Fibroblast of pulmonary artery (primary cell): Measurements from ENCODE around the gene PTGDS.
"Not testable (repeated sequence)": the region's sequence is repeated elsewhere in the genome, so short reads cannot be mapped to it uniquely, and the experiment has no call there.

Source experiments
- DNase-seq: peaks from one replicate; pipeline ENCODE4 v3.0.0-alpha.2; 2010; ENCODE audit warnings: low read depth
- H3K4me3 ChIP-seq: replicated peaks from 2 replicates; pipeline ENCODE4 v1.5.1; 2011; ENCODE audit warnings: low read depth, mild to moderate bottlenecking, control low read depth, low read length, moderate library complexity
- TF ChIP-seq, protein P1 (sequence below): IDR thresholded peaks from 2 replicates; pipeline ENCODE4 v1.5.1; 2011; ENCODE audit warnings: mild to moderate bottlenecking, control low read depth, low read length, inconsistent platforms; ENCODE audit errors: missing control alignments

The PTGDS gene

GRCh38 chr9:136997371-136997770, 20.1 kb downstream of the PTGDS start:
- no peak for DNase-seq
- TF ChIP-seq, protein P1, sequence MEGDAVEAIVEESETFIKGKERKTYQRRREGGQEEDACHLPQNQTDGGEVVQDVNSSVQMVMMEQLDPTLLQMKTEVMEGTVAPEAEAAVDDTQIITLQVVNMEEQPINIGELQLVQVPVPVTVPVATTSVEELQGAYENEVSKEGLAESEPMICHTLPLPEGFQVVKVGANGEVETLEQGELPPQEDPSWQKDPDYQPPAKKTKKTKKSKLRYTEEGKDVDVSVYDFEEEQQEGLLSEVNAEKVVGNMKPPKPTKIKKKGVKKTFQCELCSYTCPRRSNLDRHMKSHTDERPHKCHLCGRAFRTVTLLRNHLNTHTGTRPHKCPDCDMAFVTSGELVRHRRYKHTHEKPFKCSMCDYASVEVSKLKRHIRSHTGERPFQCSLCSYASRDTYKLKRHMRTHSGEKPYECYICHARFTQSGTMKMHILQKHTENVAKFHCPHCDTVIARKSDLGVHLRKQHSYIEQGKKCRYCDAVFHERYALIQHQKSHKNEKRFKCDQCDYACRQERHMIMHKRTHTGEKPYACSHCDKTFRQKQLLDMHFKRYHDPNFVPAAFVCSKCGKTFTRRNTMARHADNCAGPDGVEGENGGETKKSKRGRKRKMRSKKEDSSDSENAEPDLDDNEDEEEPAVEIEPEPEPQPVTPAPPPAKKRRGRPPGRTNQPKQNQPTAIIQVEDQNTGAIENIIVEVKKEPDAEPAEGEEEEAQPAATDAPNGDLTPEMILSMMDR = no peak
- no peak overlapping the region for H3K4me3 ChIP-seq

DNA sequence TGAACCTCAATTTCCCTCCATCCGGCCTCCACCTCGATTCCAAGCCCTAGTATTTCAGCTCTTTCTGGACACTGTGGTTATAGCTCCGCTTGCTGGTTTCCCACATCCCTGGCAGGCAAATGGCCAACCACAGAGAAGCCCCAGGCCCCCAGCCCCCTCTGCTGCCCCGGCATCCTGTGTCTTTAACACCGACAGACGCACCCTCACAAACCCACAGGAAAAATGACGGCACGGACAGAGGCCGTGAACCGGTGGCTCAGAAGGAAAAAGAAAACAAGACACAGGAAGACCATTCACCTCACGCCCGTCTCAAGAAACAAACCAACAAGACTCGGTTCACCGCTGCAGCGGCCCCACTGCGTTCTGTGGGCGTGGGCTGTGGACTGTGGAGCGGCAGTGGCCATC, 20.5 kb downstream of the PTGDS start:
- TF ChIP-seq, protein P1 = no peak
- no peak overlapping the region for H3K4me3 ChIP-seq
- no peak for DNase-seq

- H3K4me3 ChIP-seq = no peak overlapping the region
- TF ChIP-seq, protein P1 = no peak
- peak; percentile 54 for DNase-seq
These were observed 23.1 kb downstream of the PTGDS start for GRCh38 chr9:137000177-137000930.

DNA sequence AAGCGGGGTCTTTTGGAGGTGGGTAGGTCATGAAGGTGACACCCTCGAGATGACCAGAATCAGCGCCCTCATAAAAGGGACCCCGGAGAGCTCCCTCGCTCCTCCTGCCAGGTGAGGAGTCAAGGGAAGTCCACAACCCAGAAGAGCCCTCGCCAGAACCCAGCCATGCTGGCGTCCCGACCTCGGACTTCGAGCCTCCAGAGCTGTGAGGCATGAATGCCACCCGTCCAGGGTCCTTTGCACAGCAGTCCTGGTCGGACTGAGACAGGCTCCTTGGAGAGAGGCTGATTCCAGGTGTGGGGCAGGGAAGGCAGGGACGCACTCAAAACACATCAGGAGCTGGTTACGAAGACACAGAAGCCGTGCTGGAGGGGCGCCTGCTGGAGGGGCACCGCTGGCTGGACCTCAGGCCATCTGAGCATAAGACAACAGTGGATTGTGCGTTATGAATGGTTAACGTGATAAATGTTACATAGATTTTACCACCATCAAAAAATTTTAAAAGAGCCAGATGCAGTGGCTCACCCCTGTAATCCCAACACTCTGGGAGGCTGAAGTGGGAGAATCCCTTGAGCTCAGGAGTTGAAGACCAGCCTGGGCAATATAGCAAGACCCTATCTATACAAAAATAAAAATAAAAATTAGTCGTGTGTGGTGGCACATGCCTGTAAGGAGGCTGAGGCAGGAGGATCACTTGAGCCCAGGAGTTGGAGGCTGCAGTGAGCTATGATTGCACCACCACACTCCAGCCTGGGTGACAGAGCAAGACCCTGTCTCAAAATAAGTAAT, 24.7 kb downstream of the PTGDS start:
- H3K4me3 ChIP-seq = no peak overlapping the region
- TF ChIP-seq, protein P1 = no peak
- no peak for DNase-seq

- no peak overlapping the region for H3K4me3 ChIP-seq
- no peak for DNase-seq
- TF ChIP-seq, protein P1 = no peak
These were observed 25.3 kb downstream of the PTGDS start for GRCh38 chr9:137002646-137003041.

- not testable (repeated sequence) for H3K4me3 ChIP-seq, DNase-seq
- TF ChIP-seq, protein P1 = peak; percentile 26
These were observed 27.0 kb downstream of the PTGDS start for GRCh38 chr9:137004285-137004684.
